ENCODE results near the gene CDH16.

Gene CDH16

GRCh38 chr16:66931665-66932064 is 13.0 kb upstream of the CDH16 start:
- H3K79me2 ChIP-seq (ENCODE audit: insufficient read depth, low read length) = peaks cover 41% of the 10 kb centered on the region
- H3K4me2 ChIP-seq (ENCODE audit: low read depth, low read length, poor library complexity, severe bottlenecking) = peak overlapping the region; percentile 99
- H4K20me1 ChIP-seq (ENCODE audit: insufficient read depth, low read length, poor library complexity, severe bottlenecking) = peaks cover 14% of the 10 kb centered on the region
- no peaks in the 10 kb centered on the region for H3K9me3 ChIP-seq (ENCODE audit: insufficient read depth, low read depth, low read length)
- no peaks in the 10 kb centered on the region for H3K9me2 ChIP-seq (replicated peaks; ENCODE audit: low read depth, low read length)
- peaks cover 24% of the 10 kb centered on the region for H3K4me1 ChIP-seq (ENCODE audit: insufficient read depth, low read length, poor library complexity, severe bottlenecking)
- H3K36me3 ChIP-seq (ENCODE audit: insufficient read depth, low read length) = no peaks in the 10 kb centered on the region
- H3K4me3 ChIP-seq (ENCODE audit: low read length, poor library complexity, severe bottlenecking) = no peak overlapping the region
- no peaks in the 10 kb centered on the region for H3K27me3 ChIP-seq (ENCODE audit: insufficient read depth, low read length, poor library complexity, severe bottlenecking)
- no peaks in the 10 kb centered on the region for H3F3A ChIP-seq (ENCODE audit: low read depth)
- H3K9ac ChIP-seq (ENCODE audit: low read depth, low read length, poor library complexity, severe bottlenecking) = no peak overlapping the region
- no peak overlapping the region for H2AFZ ChIP-seq (ENCODE audit: low read length)
- TF ChIP-seq CTCF (conservative IDR thresholded peaks at IDR 0.05; ENCODE audit: low read length) (no peak), EZH2phosphoT487 (IDR thresholded peaks at IDR 0.05; ENCODE audit: borderline replicate concordance) (no peak)

GRCh38 chr16:66930189-66930588 is 11.5 kb upstream of the CDH16 start:
- no peak for TF ChIP-seq CTCF (conservative IDR thresholded peaks at IDR 0.05; ENCODE audit: low read length)
- TF ChIP-seq EZH2phosphoT487 (IDR thresholded peaks at IDR 0.05; ENCODE audit: borderline replicate concordance) = no peak
- Histone ChIP-seq H3K4me1 (ENCODE audit: insufficient read depth, low read length, poor library complexity, severe bottlenecking) (peaks cover 14% of the 10 kb centered on the region), H3K9me2 (replicated peaks; ENCODE audit: low read depth, low read length) (no peaks in the 10 kb centered on the region), H3K9ac (ENCODE audit: low read depth, low read length, poor library complexity, severe bottlenecking) (no peak overlapping the region), H3F3A (ENCODE audit: low read depth) (no peaks in the 10 kb centered on the region), H3K36me3 (ENCODE audit: insufficient read depth, low read length) (no peaks in the 10 kb centered on the region), H4K20me1 (ENCODE audit: insufficient read depth, low read length, poor library complexity, severe bottlenecking) (peaks cover 14% of the 10 kb centered on the region), H3K9me3 (ENCODE audit: insufficient read depth, low read depth, low read length) (no peaks in the 10 kb centered on the region), H3K27me3 (ENCODE audit: insufficient read depth, low read length, poor library complexity, severe bottlenecking) (no peaks in the 10 kb centered on the region), H3K79me2 (ENCODE audit: insufficient read depth, low read length) (peaks cover 29% of the 10 kb centered on the region), H3K4me2 (ENCODE audit: low read depth, low read length, poor library complexity, severe bottlenecking) (no peak overlapping the region), H2AFZ (ENCODE audit: low read length) (no peak overlapping the region), H3K4me3 (ENCODE audit: low read length, poor library complexity, severe bottlenecking) (no peak overlapping the region)

- H3K4me1 ChIP-seq (ENCODE audit: insufficient read depth, low read length, poor library complexity, severe bottlenecking) = peaks cover 14% of the 10 kb centered on the region
- TF ChIP-seq EZH2phosphoT487 (IDR thresholded peaks at IDR 0.05; ENCODE audit: borderline replicate concordance) (no peak), CTCF (conservative IDR thresholded peaks at IDR 0.05; ENCODE audit: low read length) (peak; percentile 83)
- H3K9me3 ChIP-seq (ENCODE audit: insufficient read depth, low read depth, low read length) = no peaks in the 10 kb centered on the region
- H4K20me1 ChIP-seq (ENCODE audit: insufficient read depth, low read length, poor library complexity, severe bottlenecking) = peaks cover 11% of the 10 kb centered on the region
- peaks cover 17% of the 10 kb centered on the region for H3K79me2 ChIP-seq (ENCODE audit: insufficient read depth, low read length)
- H3K9ac ChIP-seq (ENCODE audit: low read depth, low read length, poor library complexity, severe bottlenecking) = no peak overlapping the region
- no peaks in the 10 kb centered on the region for H3K9me2 ChIP-seq (replicated peaks; ENCODE audit: low read depth, low read length)
- no peak overlapping the region for H2AFZ ChIP-seq (ENCODE audit: low read length)
- H3K36me3 ChIP-seq (ENCODE audit: insufficient read depth, low read length) = no peaks in the 10 kb centered on the region
- H3K4me2 ChIP-seq (ENCODE audit: low read depth, low read length, poor library complexity, severe bottlenecking) = no peak overlapping the region
- no peaks in the 10 kb centered on the region for H3K27me3 ChIP-seq (ENCODE audit: insufficient read depth, low read length, poor library complexity, severe bottlenecking)
- no peak overlapping the region for H3K4me3 ChIP-seq (ENCODE audit: low read length, poor library complexity, severe bottlenecking)
- H3F3A ChIP-seq (ENCODE audit: low read depth) = no peaks in the 10 kb centered on the region
Observed at GRCh38 chr16:66928702-66929388, 10.2 kb upstream of the CDH16 start.

Measured in Loucy (cell line).